Testis (tissue), 3 donors: ENCODE results near the gene TESK2. TPM values are rescaled to one million over a fixed set of nuclear protein-coding genes. Genes with fewer than 3 reads are reported as not detected.
A peak's percentile ranks its signal among the peaks of the same experiment; 100 is the strongest.
"Not testable (repeated sequence)": the region's sequence is repeated elsewhere in the genome, so short reads cannot be mapped to it uniquely, and the experiment has no call there.

Experiments used
- DNase-seq: peaks from one replicate; pipeline ENCODE4 v3.0.0-alpha.2; 2019
- H3K27ac ChIP-seq, 2 donors: fragments of 200-600 bp; sonication (generic); one replicate each; pipeline ENCODE4 v1.5.1; 2019
- H3K27me3 ChIP-seq: fragments of 200-600 bp; sonication (generic); one replicate; pipeline ENCODE4 v1.5.1; 2019
- H3K36me3 ChIP-seq: fragments of 200-600 bp; sonication (generic); one replicate; pipeline ENCODE4 v1.5.1; 2017; ENCODE audit warnings: low read depth; ENCODE audit errors: missing control alignments
- H3K4me1 ChIP-seq: fragments of 200-600 bp; sonication (generic); one replicate; pipeline ENCODE4 v1.5.1; 2019
- H3K4me3 ChIP-seq, 2 donors: fragments of 200-600 bp; sonication (generic); one replicate each; pipeline ENCODE4 v1.5.1; 2017 to 2019
- H3K9me3 ChIP-seq: fragments of 200-600 bp; sonication (generic); one replicate; pipeline ENCODE4 v1.5.1; 2017
- POLR2A ChIP-seq: fragments of 450-650 bp; IDR thresholded peaks from one replicate; pipeline ENCODE4 v1.6.1; 2017; ENCODE audit warnings: antibody characterized with exemption, mild to moderate bottlenecking, moderate library complexity
- WGBS, 2 donors: methylation state at CpG; one replicate each; pipeline ENCODE4 v1.1.5; 2018; 5-methylcytosine and 5-hydroxymethylcytosine counted together
- intact Hi-C: fragments of 100-400 bp; cut with DNase I; formaldehyde crosslinking; loops from one replicate; pipeline ENCODE4 v1.15.1; 2023; ENCODE audit warnings: low total_unique reads
- polyA plus RNA-seq: library from polyadenylated mRNA; stranded (reverse); fragments of 350-450 nt; fragmentation: Illumina TruSeq; extraction: RNeasy Lipid Tissue Mini Kit (QIAGEN cat#74804); gene quantifications from one replicate; pipeline ENCODE4 v1.2.3, GENCODE V29; 2014; ENCODE audit warnings: low read depth, low replicate concordance; ENCODE audit not compliant: insufficient read depth
- total RNA-seq, 2 donors: library from RNA; depleted of rRNA; stranded (reverse); fragments of >200 nt; gene quantifications; one replicate each; pipeline ENCODE4 v1.2.3, GENCODE V29; 2016
- TF ChIP-seq, protein P1 (sequence below), 3 experiments: fragments of 450-650 bp in 2 of 3; fragments of 200-600 bp in 1 of 3; sonication (generic) in 1 of 3; IDR thresholded peaks; one replicate each; pipeline ENCODE4 v1.5.1; 2016 to 2019; ENCODE audit warnings: antibody characterized with exemption in 3 of 3, mild to moderate bottlenecking in 2 of 3, moderate library complexity in 1 of 3

The TESK2 gene
- total and polyA plus RNA-seq, 3 donors from 2014 or later: 14.3 to 22.7 (median 20.9) TPM

DNA sequence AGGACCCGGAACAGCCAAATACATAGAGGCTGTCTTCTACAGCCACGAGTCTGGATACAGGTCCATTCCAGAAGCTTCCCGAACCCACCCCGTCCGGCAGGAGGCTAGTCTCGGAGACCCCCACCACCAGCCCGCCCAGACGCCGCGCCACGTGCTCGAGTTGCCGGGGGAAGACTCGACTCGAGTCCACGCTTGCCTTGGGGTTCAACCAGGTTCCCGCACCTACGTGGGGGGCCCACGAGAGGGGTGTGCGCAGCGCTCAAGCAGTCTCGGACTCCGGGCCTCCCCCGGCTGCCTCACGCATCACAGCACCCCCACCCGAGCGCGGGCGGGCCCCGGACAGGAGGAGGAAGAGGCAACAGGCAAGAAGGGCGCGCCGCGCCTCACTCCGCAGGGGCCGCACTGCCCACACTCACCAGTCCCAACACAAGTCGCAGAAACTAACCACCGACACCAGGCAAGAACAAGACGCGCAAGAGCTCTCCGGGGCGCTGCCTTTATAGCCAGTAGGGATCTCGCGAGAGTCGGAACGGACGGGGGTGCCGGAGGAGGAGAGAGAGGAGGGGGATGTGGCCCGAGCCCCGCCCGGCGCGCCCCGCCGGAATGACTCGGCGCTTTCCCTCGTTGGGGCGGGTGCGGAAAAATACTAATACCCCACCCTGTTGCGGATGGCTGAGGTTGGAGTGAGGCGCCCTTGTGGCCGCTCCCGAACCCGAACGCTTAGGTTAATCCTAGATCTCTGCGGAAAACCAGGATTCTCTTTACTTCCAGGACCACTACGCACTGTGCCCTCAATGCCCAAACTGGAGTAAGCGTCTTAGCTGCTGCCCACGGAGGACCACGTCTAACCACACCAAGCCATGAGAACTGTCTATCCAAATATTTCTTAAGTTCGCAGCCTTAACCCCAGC lies 30.7 kb upstream of the TESK2 start, which contains the start of gene PRDX1:
PRDX1 (minus strand) TSS at position 472 of the 911 bp plus-strand sequence. CDS start 2,841 bp downstream, outside the sequence.
- Histone ChIP-seq H3K27ac (peak within 1 kb of the TSS; percentile 94 to 97), H3K36me3 (no peaks in the 10 kb centered on the region), H3K4me3 (peak within 1 kb of the TSS; percentile 97), H3K4me1 (peaks cover 12% of the 10 kb centered on the region), H3K27me3 (no peaks in the 10 kb centered on the region), H3K9me3 (no peaks in the 10 kb centered on the region)
- TF ChIP-seq, protein P1, sequence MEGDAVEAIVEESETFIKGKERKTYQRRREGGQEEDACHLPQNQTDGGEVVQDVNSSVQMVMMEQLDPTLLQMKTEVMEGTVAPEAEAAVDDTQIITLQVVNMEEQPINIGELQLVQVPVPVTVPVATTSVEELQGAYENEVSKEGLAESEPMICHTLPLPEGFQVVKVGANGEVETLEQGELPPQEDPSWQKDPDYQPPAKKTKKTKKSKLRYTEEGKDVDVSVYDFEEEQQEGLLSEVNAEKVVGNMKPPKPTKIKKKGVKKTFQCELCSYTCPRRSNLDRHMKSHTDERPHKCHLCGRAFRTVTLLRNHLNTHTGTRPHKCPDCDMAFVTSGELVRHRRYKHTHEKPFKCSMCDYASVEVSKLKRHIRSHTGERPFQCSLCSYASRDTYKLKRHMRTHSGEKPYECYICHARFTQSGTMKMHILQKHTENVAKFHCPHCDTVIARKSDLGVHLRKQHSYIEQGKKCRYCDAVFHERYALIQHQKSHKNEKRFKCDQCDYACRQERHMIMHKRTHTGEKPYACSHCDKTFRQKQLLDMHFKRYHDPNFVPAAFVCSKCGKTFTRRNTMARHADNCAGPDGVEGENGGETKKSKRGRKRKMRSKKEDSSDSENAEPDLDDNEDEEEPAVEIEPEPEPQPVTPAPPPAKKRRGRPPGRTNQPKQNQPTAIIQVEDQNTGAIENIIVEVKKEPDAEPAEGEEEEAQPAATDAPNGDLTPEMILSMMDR (IDR thresholded peaks at IDR 0.05): no peak
- peak; percentile 90 for TF ChIP-seq POLR2A
- intact Hi-C loops: no loop called here
- 0% methylated on average over 47 to 64 of the region's 72 CpGs for WGBS, 2 donors
- peak; percentile 97 for DNase-seq

DNA sequence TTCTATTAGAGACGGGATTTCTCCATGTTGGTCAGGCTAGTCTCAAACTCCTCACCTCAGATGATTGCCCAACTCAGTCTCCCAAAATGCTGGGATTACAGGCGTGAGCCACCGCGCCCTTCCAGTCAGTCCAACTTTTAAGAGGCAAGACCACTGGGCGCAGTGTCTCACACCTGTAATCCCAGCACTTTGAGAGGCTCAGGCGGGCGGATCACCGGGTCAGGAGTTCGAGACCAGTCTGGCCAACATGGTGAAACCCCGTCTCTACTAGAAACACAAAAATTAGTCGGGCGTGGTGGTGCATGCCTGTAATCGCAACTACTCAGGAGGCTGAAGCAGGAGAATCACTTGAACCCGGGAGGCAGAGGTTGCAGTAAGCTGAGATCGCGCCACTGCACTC lies 28.8 kb upstream of the TESK2 start:
- intact Hi-C loops: loop anchor here (10.0 kb wide), 1 partner anchor 45 kb away; no protein-coding TSS in a partner anchor
- peaks cover 12% of the 10 kb centered on the region for H3K4me1 ChIP-seq
- H3K9me3 ChIP-seq, H3K27me3 ChIP-seq, H3K27ac ChIP-seq, H3K4me3 ChIP-seq, DNase-seq, H3K36me3 ChIP-seq: not testable (repeated sequence)
- WGBS, 2 donors: 76 to 79% methylated on average over 15 to 16 of the region's 16 CpGs

DNA sequence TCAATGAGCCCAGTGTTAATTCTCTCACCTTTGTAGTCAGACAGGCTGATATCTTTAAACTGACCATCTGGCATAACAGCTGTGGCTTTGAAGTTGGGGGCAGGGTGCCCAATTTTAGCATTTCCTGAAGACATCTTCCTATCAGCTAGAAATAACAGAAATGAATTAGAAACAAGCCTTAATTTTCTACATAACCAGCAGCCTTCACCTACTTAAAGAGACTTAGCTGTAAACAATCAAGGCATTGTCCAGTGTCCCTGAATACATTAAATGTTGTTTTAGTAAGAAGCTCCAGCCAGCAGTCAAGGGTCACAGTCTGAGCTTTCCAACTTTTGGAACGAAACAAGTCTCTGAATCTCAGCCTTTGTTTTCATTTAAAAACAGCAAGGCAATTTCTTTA lies 27.9 kb upstream of the TESK2 start:
- Histone ChIP-seq H3K9me3 (no peaks in the 10 kb centered on the region), H3K4me1 (peaks cover 12% of the 10 kb centered on the region), H3K4me3 (no peak overlapping the region), H3K27ac (peak overlapping the region; percentile 22 to 34), H3K27me3 (no peaks in the 10 kb centered on the region), H3K36me3 (no peaks in the 10 kb centered on the region)
- TF ChIP-seq POLR2A: no peak
- TF ChIP-seq, protein P1 (IDR thresholded peaks at IDR 0.05): no peak
- peak; percentile 36 for DNase-seq
- WGBS, 2 donors: 0 to 16% methylated on average over 1 of the region's 1 CpG
- intact Hi-C loops: loop anchor here (10.0 kb wide), 1 partner anchor 46 kb away; no protein-coding TSS in a partner anchor

DNA sequence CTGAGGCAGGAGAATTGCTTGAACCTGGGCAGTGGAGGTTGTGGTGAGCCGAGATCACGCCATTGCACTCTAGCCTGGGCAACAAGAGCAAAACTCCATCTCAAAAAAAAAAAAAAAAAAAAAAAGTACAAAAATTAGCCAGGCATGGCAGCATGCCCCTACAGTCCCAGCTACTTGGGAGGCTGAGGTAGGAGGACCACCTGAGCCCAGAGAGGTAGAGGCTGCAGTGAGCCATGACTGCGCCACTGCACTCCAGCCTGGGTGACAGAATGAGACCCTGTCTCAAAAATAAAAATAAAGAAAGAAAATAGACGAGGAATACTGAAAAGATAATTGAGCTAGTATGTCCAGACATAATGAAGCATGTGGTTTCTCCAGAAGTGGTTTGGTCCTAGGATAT lies 27.4 kb upstream of the TESK2 start:
- not testable (repeated sequence) for H3K27me3 ChIP-seq, H3K4me3 ChIP-seq, H3K36me3 ChIP-seq, H3K9me3 ChIP-seq, DNase-seq, H3K27ac ChIP-seq
- peaks cover 12% of the 10 kb centered on the region for H3K4me1 ChIP-seq
- intact Hi-C loops: loop anchor here (10.0 kb wide), 1 partner anchor 46 kb away; no protein-coding TSS in a partner anchor
- WGBS, 2 donors: 76 to 81% methylated on average over 3 to 4 of the region's 4 CpGs

DNA sequence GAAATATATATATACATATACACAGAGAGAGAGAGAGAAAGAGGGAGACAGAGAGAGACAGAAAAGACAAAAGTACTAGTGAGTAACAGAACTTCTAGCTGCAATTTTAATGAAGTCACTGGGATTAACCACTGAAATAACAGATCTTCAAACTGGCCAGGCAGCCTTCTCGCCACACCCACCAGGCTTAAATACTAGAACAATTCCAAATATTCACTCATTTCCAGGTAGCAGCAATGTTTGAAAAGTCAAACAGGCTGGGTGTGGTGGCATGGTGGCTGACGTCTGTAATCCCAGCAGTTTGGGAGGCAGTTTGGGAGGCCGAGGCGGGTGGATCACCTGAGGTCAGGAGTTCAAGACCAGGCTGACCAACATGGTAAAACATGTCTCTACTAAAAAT lies 25.5 kb upstream of the TESK2 start:
- TF ChIP-seq, protein P1 (IDR thresholded peaks at IDR 0.05): no peak
- TF ChIP-seq POLR2A: no peak
- no peak for DNase-seq
- H3K36me3 ChIP-seq: no peaks in the 10 kb centered on the region
- no peak overlapping the region for H3K4me3 ChIP-seq
- intact Hi-C loops: loop anchor here (10.0 kb wide), 1 partner anchor 48 kb away; no protein-coding TSS in a partner anchor
- peaks cover 12% of the 10 kb centered on the region for H3K4me1 ChIP-seq
- 84 to 86% methylated on average over 4 of the region's 4 CpGs for WGBS, 2 donors
- H3K27me3 ChIP-seq: no peaks in the 10 kb centered on the region
- H3K9me3 ChIP-seq: no peaks in the 10 kb centered on the region
- no peak overlapping the region for H3K27ac ChIP-seq
